ENCODE data around the gene DAP. TPM values are rescaled to one million over a fixed set of nuclear protein-coding genes. Genes with fewer than 3 reads are reported as not detected.

Gene DAP
- polyA plus RNA-seq, 2 of the 4 experiments (the other 2 are of a cell fraction), result 24.2 to 54.9 TPM

- CTCF ChIA-PET, result interaction anchor here (0.7 to 2.8 kb wide), 4 partner anchors 11 to 48 kb away, joined by 3 to 9 read pairs (median 4); no protein-coding TSS in a partner anchor
- Histone ChIP-seq H3K4me3 (no peak overlapping the region), H3K4me2 (no peak overlapping the region), H3K9me3 (no peaks in the 10 kb centered on the region), H3K27ac (no peak overlapping the region), H3K4me1 (no peaks in the 10 kb centered on the region)
- no peak for TF ChIP-seq RNF2 (IDR thresholded peaks at IDR 0.05; ENCODE audit: borderline replicate concordance, low read depth)
- no peak for TF ChIP-seq ZC3H11A (IDR thresholded peaks at IDR 0.05)
- no peak for TF ChIP-seq RAD21 (conservative IDR thresholded peaks at IDR 0.05 in 1 of 2, IDR thresholded peaks at IDR 0.05 in 1 of 2)
- no peak for TF ChIP-seq FOSB (CRISPR knock-in tag; IDR thresholded peaks at IDR 0.05)
- TF ChIP-seq ESRRA (IDR thresholded peaks at IDR 0.05; ENCODE audit: borderline replicate concordance, low read length), result no peak
- TF ChIP-seq, protein P1, sequence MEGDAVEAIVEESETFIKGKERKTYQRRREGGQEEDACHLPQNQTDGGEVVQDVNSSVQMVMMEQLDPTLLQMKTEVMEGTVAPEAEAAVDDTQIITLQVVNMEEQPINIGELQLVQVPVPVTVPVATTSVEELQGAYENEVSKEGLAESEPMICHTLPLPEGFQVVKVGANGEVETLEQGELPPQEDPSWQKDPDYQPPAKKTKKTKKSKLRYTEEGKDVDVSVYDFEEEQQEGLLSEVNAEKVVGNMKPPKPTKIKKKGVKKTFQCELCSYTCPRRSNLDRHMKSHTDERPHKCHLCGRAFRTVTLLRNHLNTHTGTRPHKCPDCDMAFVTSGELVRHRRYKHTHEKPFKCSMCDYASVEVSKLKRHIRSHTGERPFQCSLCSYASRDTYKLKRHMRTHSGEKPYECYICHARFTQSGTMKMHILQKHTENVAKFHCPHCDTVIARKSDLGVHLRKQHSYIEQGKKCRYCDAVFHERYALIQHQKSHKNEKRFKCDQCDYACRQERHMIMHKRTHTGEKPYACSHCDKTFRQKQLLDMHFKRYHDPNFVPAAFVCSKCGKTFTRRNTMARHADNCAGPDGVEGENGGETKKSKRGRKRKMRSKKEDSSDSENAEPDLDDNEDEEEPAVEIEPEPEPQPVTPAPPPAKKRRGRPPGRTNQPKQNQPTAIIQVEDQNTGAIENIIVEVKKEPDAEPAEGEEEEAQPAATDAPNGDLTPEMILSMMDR (IDR thresholded peaks at IDR 0.05), result no peak
- TF ChIP-seq NFE2L2 (conservative IDR thresholded peaks at IDR 0.05; ENCODE audit: low read length), result no peak
- no peak for TF ChIP-seq ZSCAN20 (CRISPR knock-in tag; IDR thresholded peaks at IDR 0.05)
- no peak for TF ChIP-seq CHD2 (IDR thresholded peaks at IDR 0.05; ENCODE audit: low read length, partially characterized antibody)
- no peak for TF ChIP-seq EHMT2 (IDR thresholded peaks at IDR 0.05; ENCODE audit: low read depth)
- no peak for TF ChIP-seq NR3C1 (IDR thresholded peaks at IDR 0.05)
- POLR2A ChIA-PET, result no interaction called here
- FAIRE-seq (no peak), DNase-seq (ENCODE audit: low read depth in 1 of 2, low spot score in 1 of 2) (no peak), ATAC-seq (no peak)
- WGBS (ENCODE audit: missing lambda C conversion rate), result 67% methylated on average over 4 of the region's 4 CpGs
These were observed 84.8 kb downstream of the DAP start for GRCh38 chr5:10676224-10676623.

DNA sequence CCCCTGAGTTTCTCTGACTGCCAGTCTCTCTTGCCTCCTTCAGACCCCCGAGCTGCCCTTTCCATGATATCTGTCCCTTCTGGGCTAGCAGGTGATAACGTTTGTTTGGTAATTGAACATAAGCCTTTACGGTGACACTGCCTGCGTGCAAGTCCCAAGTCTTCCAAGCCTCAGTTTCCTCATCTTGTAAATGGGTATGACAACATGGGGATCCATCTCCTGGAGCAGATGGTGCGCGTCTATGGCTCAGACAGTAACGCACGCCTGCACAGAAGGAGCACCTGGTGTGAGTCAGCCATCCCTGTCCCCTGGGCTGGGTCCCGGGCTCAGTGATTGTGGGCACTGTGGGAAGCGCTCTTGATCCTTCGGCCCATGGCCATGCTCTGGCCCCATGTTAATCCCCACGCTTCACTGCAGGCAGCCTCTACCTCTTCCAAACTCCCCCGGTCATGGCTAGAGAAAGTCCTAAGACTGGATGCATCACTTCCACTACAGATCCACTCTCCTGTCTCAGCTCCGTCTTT, 85.8 kb downstream of the DAP start:
- H3K9me3 ChIP-seq, result no peaks in the 10 kb centered on the region
- ChIA-PET POLR2A (no interaction called here), CTCF (interaction anchor here (0.7 to 2.8 kb wide), 5 partner anchors 10 to 230 kb away, joined by 3 to 9 read pairs (median 4); no protein-coding TSS in a partner anchor)
- peak in 1 of 2 experiments; percentile 17; a peak in 3 of 6 replicates for ATAC-seq
- no peak overlapping the region for H3K4me2 ChIP-seq
- no peak overlapping the region for H3K4me3 ChIP-seq
- H3K27ac ChIP-seq, result no peak overlapping the region
- TF ChIP-seq RAD21 (conservative IDR thresholded peaks at IDR 0.05 in 1 of 2, IDR thresholded peaks at IDR 0.05 in 1 of 2), result no peak
- no peak for TF ChIP-seq ZFP36 (IDR thresholded peaks at IDR 0.05; ENCODE audit: borderline replicate concordance, partially characterized antibody)
- TF ChIP-seq E2F6 (IDR thresholded peaks at IDR 0.05; ENCODE audit: borderline replicate concordance, low read depth), result no peak
- no peak for TF ChIP-seq KDM1A (IDR thresholded peaks at IDR 0.05; ENCODE audit: low read depth)
- no peak for TF ChIP-seq BCL3 (IDR thresholded peaks at IDR 0.05)
- no peak for TF ChIP-seq JUNB (IDR thresholded peaks at IDR 0.05)
- TF ChIP-seq ZSCAN20 (CRISPR knock-in tag; IDR thresholded peaks at IDR 0.05), result no peak
- TF ChIP-seq, protein P2, sequence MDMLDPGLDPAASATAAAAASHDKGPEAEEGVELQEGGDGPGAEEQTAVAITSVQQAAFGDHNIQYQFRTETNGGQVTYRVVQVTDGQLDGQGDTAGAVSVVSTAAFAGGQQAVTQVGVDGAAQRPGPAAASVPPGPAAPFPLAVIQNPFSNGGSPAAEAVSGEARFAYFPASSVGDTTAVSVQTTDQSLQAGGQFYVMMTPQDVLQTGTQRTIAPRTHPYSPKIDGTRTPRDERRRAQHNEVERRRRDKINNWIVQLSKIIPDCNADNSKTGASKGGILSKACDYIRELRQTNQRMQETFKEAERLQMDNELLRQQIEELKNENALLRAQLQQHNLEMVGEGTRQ (IDR thresholded peaks at IDR 0.05), result no peak
- H3K4me1 ChIP-seq, result no peaks in the 10 kb centered on the region
- no peak for DNase-seq (ENCODE audit: low read depth in 1 of 2, low spot score in 1 of 2)
- 73% methylated on average over 14 of the region's 14 CpGs for WGBS (ENCODE audit: missing lambda C conversion rate)
- FAIRE-seq, result no peak

DNA sequence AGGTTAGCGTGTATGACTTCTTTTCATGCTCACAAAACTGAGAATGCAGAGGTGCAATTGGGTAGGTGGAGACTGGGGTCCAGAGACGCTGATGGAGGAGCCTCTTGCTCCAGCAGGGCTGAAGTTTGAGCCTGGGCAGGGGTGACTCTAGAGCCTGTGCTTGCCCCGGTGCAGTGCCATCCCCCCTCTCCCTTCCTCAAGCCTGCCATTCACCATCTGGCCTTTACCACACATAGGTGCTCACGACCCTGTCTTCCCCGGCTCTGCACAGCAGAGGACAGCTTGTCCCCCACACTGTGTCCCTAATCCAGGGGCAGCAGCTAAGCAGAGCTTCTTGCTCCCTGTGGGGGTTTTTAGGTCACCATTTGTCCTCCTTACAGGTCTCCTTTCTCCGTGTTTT, 86.5 kb downstream of the DAP start:
- CTCF ChIA-PET, result interaction anchor here (1.2 to 2.8 kb wide), 2 partner anchors 46 to 229 kb away, joined by 3 to 9 read pairs; no protein-coding TSS in a partner anchor
- ATAC-seq, result peak; percentile 22 to 58; a peak in 4 of 6 replicates
- WGBS (ENCODE audit: missing lambda C conversion rate), result 53% methylated on average over 6 of the region's 6 CpGs

More for the DNA sequence above, 86.5 kb downstream of the DAP start:
- H3K4me2 ChIP-seq, result no peak overlapping the region
- no peak overlapping the region for H3K4me3 ChIP-seq
- POLR2A ChIA-PET, result no interaction called here
- TF ChIP-seq MAZ (IDR thresholded peaks at IDR 0.05; ENCODE audit: borderline replicate concordance, low read depth, low read length) (no peak), CEBPB (IDR thresholded peaks at IDR 0.05) (no peak), E2F6 (IDR thresholded peaks at IDR 0.05; ENCODE audit: borderline replicate concordance, low read depth) (no peak), HEYL (CRISPR knock-in tag; IDR thresholded peaks at IDR 0.05) (no peak), FOSL2 (IDR thresholded peaks at IDR 0.05) (no peak), FOSL2 (CRISPR knock-in tag; IDR thresholded peaks at IDR 0.05) (no peak), EP300 (IDR thresholded peaks at IDR 0.05) (no peak), JUN (IDR thresholded peaks at IDR 0.05) (no peak), POLR2A (IDR thresholded peaks at IDR 0.05; ENCODE audit: low read length) (no peak)
- TF ChIP-seq, protein P2 (IDR thresholded peaks at IDR 0.05), result no peak
- DNase-seq (ENCODE audit: low read depth in 1 of 2, low spot score in 1 of 2) (no peak), FAIRE-seq (no peak)
- H3K9me3 ChIP-seq, result no peaks in the 10 kb centered on the region
- no peak overlapping the region for H3K27ac ChIP-seq
- no peaks in the 10 kb centered on the region for H3K4me1 ChIP-seq

All from A549 (cell line).